ENCODE measurements around the gene FMNL2. TPM values are rescaled to one million over a fixed set of nuclear protein-coding genes. Genes with fewer than 3 reads are reported as not detected.

The FMNL2 gene
- total RNA-seq, 1 experiment from 2014 or later, result 33.6 TPM

GRCh38 chr2:152676461-152676860 is 341.5 kb downstream of the FMNL2 start:
- no peak for DNase-seq (ENCODE audit: low read depth, low spot score)
- intact Hi-C loops (cut with micrococcal nuclease; ENCODE audit: unreplicated experiment), result no loop called here
- TF ChIP-seq TCF7L2 (IDR thresholded peaks at IDR 0.05; ENCODE audit: low read depth, low read length) (no peak), POLR2AphosphoS5 (IDR thresholded peaks at IDR 0.05; ENCODE audit: low read depth, low read length) (no peak), CTCF (IDR thresholded peaks at IDR 0.05) (no peak), REST (IDR thresholded peaks at IDR 0.05; ENCODE audit: insufficient read depth in 1 of 2, low read depth in 2 of 2, low read length in 1 of 2) (no peak), SIN3A (IDR thresholded peaks at IDR 0.05; ENCODE audit: borderline replicate concordance, insufficient read depth, low read depth, low read length) (no peak)

DNA sequence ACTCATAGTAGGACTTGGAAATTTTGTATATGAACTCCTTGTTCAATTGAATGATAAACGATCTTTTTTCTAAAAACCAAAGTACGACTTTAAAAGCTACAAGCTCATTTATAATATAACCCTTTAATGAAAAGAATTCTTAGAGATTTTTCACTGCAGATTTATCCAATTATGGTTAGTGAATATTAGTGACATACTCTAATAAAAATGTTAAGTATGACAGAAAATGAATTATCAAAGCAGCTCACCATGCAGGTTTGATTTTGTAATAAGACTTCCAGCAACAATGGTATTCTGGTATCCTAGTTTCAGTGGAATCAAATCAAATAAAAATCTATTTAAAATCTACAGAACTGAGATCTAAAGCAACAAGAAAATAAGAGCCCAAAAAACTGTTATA is 343.8 kb downstream of the FMNL2 start:
- no peak for DNase-seq (ENCODE audit: low read depth, low spot score)
- in situ Hi-C loops (cut with HindIII; ENCODE audit: low pct_unique_long_range_greater_than_20kb, low sequenced_read_pairs), result no loop called here
- POLR2A ChIA-PET, result no interaction called here
- H3K4me1 ChIP-seq (ENCODE audit: control insufficient read depth, insufficient read depth, low read length), result no peaks in the 10 kb centered on the region
- H3K4me3 ChIP-seq (ENCODE audit: low read depth in 2 of 2, low read length in 2 of 2), result no peak overlapping the region
- BruUV-seq (replicated peaks), result no TSS peak
- H3K9me3 ChIP-seq (ENCODE audit: control insufficient read depth, insufficient read depth, low read depth, low read length), result no peaks in the 10 kb centered on the region
- intact Hi-C loops (cut with micrococcal nuclease; ENCODE audit: unreplicated experiment), result no loop called here
- no peak overlapping the region for H3K27ac ChIP-seq (ENCODE audit: low read length)
- ATAC-seq, result no peak
- H3K27me3 ChIP-seq (ENCODE audit: control insufficient read depth, insufficient read depth, low read length), result no peaks in the 10 kb centered on the region
- no peak for TF ChIP-seq SIN3A (IDR thresholded peaks at IDR 0.05; ENCODE audit: borderline replicate concordance, insufficient read depth, low read depth, low read length)
- no peak for TF ChIP-seq POLR2AphosphoS5 (IDR thresholded peaks at IDR 0.05; ENCODE audit: low read depth, low read length)
- TF ChIP-seq CTCF (IDR thresholded peaks at IDR 0.05), result no peak
- TF ChIP-seq REST (IDR thresholded peaks at IDR 0.05; ENCODE audit: insufficient read depth in 1 of 2, low read depth in 2 of 2, low read length in 1 of 2), result no peak
- TF ChIP-seq TCF7L2 (IDR thresholded peaks at IDR 0.05; ENCODE audit: low read depth, low read length), result no peak
- H3K36me3 ChIP-seq (ENCODE audit: control insufficient read depth, insufficient read depth, low read length), result peaks cover 59% of the 10 kb centered on the region
- CTCF ChIA-PET, result no interaction called here

More at GRCh38 chr2:152676461-152676860, 341.5 kb downstream of the FMNL2 start:
- H3K4me3 ChIP-seq (ENCODE audit: low read depth in 2 of 2, low read length in 2 of 2), result no peak overlapping the region
- BruUV-seq (replicated peaks), result no TSS peak
- no peaks in the 10 kb centered on the region for H3K27me3 ChIP-seq (ENCODE audit: control insufficient read depth, insufficient read depth, low read length)
- CTCF ChIA-PET, result no interaction called here
- peaks cover 80% of the 10 kb centered on the region for H3K36me3 ChIP-seq (ENCODE audit: control insufficient read depth, insufficient read depth, low read length)
- no peak overlapping the region for H3K27ac ChIP-seq (ENCODE audit: low read length)
- POLR2A ChIA-PET, result no interaction called here
- H3K4me1 ChIP-seq (ENCODE audit: control insufficient read depth, insufficient read depth, low read length), result no peaks in the 10 kb centered on the region
- in situ Hi-C loops (cut with HindIII; ENCODE audit: low pct_unique_long_range_greater_than_20kb, low sequenced_read_pairs), result no loop called here
- ATAC-seq, result no peak; the same call in 1 of the 2 replicates
- no peaks in the 10 kb centered on the region for H3K9me3 ChIP-seq (ENCODE audit: control insufficient read depth, insufficient read depth, low read depth, low read length)

All from Panc1 (cell line).